GM19468 (cell line): ENCODE data around the gene LRRK1.
A peak's percentile ranks its signal among the peaks of the same experiment; 100 is the strongest.

Experiments
- ATAC-seq: cut with Tn5 transposase; IDR thresholded peaks from one replicate; pipeline ENCODE4 v1.9.1; 2021; ENCODE audit warnings: mild to moderate bottlenecking, moderate library complexity, moderate number of reproducible peaks; ENCODE audit not compliant: unreplicated experiment; ENCODE audit errors: extremely low read depth

Gene LRRK1

GRCh38 chr15:100909989-100910955 is 8.9 kb upstream of the LRRK1 start:
- no peak for ATAC-seq

GRCh38 chr15:100911086-100911485 is 8.1 kb upstream of the LRRK1 start:
- no peak for ATAC-seq

GRCh38 chr15:100913961-100914360 is 5.2 kb upstream of the LRRK1 start:
- no peak for ATAC-seq

GRCh38 chr15:100914876-100915275 is 4.3 kb upstream of the LRRK1 start:
- no peak for ATAC-seq

GRCh38 chr15:100918034-100918689 is 995 bp upstream of the LRRK1 start:
- peak; percentile 67 for ATAC-seq

- no peak for ATAC-seq
Observed at GRCh38 chr15:100919481-100920405, 586 bp downstream of the LRRK1 start.

- ATAC-seq = no peak
Observed at GRCh38 chr15:100920516-100921135, 1.5 kb downstream of the LRRK1 start.

GRCh38 chr15:100922192-100923040 is 3.3 kb downstream of the LRRK1 start:
- ATAC-seq = no peak

GRCh38 chr15:100923076-100923475 is 3.9 kb downstream of the LRRK1 start:
- ATAC-seq = no peak

- ATAC-seq = no peak
Observed at GRCh38 chr15:100923902-100924301, 4.7 kb downstream of the LRRK1 start.

GRCh38 chr15:100924436-100924835 is 5.3 kb downstream of the LRRK1 start:
- ATAC-seq = no peak

GRCh38 chr15:100925480-100925879 is 6.3 kb downstream of the LRRK1 start:
- ATAC-seq = no peak

GRCh38 chr15:100926258-100926657 is 7.1 kb downstream of the LRRK1 start:
- no peak for ATAC-seq

- peak; percentile 24 for ATAC-seq
Observed at GRCh38 chr15:100926971-100927756, 8.0 kb downstream of the LRRK1 start.

- no peak for ATAC-seq
Observed at GRCh38 chr15:100928632-100929280, 9.6 kb downstream of the LRRK1 start.

GRCh38 chr15:100929641-100930042 is 10.5 kb downstream of the LRRK1 start:
- no peak for ATAC-seq

- no peak for ATAC-seq
Observed at GRCh38 chr15:100930306-100930848, 11.2 kb downstream of the LRRK1 start.
